CD4-positive, alpha-beta T cell treated with Interleukin-10 for 1 hour (primary cell): ENCODE measurements around the gene ADAMTS19.
"Not testable (repeated sequence)": the region's sequence is repeated elsewhere in the genome, so short reads cannot be mapped to it uniquely, and the experiment has no call there.

Experiments used
- DNase-seq: peaks from one replicate; pipeline ENCODE4 v3.0.0-alpha.2; 2020

ADAMTS19 gene, protein sequence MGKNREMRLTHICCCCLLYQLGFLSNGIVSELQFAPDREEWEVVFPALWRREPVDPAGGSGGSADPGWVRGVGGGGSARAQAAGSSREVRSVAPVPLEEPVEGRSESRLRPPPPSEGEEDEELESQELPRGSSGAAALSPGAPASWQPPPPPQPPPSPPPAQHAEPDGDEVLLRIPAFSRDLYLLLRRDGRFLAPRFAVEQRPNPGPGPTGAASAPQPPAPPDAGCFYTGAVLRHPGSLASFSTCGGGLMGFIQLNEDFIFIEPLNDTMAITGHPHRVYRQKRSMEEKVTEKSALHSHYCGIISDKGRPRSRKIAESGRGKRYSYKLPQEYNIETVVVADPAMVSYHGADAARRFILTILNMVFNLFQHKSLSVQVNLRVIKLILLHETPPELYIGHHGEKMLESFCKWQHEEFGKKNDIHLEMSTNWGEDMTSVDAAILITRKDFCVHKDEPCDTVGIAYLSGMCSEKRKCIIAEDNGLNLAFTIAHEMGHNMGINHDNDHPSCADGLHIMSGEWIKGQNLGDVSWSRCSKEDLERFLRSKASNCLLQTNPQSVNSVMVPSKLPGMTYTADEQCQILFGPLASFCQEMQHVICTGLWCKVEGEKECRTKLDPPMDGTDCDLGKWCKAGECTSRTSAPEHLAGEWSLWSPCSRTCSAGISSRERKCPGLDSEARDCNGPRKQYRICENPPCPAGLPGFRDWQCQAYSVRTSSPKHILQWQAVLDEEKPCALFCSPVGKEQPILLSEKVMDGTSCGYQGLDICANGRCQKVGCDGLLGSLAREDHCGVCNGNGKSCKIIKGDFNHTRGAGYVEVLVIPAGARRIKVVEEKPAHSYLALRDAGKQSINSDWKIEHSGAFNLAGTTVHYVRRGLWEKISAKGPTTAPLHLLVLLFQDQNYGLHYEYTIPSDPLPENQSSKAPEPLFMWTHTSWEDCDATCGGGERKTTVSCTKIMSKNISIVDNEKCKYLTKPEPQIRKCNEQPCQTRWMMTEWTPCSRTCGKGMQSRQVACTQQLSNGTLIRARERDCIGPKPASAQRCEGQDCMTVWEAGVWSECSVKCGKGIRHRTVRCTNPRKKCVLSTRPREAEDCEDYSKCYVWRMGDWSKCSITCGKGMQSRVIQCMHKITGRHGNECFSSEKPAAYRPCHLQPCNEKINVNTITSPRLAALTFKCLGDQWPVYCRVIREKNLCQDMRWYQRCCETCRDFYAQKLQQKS

DNA sequence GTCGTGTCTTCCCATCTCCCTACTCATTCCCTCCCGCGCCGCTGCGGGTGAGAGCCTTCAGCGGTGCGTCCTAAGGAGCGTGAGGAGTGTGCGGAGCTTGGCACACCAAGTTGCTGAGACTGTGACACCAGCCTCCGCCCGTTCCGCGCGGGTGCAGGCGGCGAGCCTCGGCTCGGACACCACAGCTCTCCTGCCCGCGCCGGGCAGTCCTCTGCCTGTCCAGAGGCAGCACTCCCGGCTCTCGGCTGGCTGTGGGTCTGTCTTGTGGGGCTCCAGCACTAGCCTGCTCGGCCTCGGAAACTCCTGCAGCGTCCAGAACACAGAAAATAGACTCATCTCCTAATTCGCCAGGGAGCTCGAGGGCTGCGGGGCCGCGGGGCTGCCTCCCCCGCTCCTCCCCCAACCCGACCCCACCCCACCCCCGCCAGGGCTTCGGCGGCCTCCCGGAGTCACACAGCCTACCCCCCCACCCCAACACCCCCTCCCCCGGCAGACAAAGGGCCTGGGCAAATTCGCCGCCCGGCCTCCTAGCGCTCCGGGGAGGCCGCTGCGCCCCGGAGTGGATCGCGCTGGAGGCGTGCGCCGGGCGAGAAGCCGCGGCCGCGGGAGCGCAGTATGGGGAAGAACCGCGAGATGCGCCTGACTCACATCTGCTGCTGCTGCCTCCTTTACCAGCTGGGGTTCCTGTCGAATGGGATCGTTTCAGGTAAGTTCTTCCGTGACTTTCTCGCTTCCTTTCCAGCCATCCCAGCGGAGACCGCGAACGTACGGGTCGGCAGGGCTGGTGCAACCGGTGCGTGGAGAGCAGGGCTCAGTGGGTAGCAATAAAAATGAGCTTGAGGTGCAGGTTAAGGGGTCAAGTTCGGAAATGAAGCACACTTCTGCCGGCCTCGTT lies at the start of gene ADAMTS19:
Gene ADAMTS19, plus strand, starts transcription at position 522 of the 895 bp plus-strand sequence. Its CDS starts 94 bp downstream, at position 616.
- DNase-seq = no peak

DNA sequence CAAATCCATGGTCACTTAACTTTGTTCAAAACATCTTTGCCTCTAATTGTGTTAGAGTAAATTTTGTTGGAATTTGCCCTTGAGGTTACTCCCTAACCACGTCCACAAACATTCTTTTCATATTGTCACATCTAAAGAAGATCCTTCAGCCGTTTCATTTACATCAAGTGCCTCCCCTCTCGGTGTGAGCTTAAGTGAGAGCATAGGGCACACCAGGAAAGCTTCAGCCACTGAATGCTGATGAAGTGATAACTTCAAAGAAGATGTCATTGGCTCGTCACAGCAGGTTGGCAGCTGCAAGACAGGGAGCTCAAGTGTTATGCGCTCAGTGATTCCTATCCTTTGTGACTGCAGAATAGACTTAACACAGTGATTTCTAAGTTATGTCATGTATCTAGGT lies 49.6 kb upstream of the ADAMTS19 start:
- no peak for DNase-seq

DNA sequence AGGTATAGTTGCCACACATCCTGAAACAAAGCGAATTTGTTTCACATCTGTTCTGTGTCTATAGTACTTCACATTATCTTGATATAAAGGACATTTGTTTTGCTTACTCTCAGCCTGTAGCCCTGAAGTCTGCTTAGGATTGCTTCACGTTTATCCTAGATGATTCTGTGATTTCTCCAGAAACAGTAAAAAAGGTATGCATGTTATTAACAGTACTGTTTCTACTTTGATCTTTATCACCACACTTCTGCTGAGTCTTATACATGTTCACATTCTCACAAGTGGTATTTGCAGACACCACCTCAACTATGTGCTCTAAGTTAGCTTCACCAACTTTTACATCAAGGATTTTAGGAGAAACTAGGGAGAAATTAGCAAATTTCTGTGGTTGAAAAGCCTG lies 47.4 kb upstream of the ADAMTS19 start:
- no peak for DNase-seq

DNA sequence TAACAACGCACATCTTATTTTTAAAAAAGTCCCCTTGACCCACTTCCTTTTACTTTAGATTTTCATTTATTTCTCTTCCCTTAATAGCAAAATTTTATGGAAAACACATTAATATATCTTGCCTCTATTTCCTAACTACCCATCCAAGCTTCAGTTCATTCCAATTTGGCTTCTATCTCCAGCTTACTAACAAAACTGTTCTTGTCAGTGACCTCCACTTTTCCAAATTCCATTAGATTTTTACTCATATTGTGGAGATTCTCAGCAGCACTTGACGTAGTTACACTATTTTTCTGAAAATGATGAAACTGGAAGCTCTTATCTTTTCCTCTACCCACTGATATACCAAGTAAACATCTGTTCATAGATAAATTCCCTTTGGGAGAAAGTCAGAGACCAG lies 46.5 kb upstream of the ADAMTS19 start:
- no peak for DNase-seq

DNA sequence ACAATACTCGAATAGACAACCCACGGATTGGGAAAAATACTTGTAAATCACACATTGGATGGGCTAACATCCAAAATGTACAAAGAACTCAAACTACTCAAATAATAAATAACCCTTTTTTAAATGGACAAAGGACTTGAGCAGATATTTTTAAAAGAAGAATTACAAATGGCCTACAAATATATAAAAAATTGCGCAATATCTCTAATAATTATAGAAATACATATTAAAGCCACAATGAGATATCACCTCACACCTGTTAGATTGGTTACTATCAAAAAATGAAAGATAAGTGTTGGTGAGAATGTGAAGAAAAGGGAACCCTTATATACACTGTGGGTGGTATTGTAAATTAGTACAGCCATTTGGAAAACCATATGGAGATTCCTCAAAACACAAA lies 40.8 kb upstream of the ADAMTS19 start:
- no peak for DNase-seq

DNA sequence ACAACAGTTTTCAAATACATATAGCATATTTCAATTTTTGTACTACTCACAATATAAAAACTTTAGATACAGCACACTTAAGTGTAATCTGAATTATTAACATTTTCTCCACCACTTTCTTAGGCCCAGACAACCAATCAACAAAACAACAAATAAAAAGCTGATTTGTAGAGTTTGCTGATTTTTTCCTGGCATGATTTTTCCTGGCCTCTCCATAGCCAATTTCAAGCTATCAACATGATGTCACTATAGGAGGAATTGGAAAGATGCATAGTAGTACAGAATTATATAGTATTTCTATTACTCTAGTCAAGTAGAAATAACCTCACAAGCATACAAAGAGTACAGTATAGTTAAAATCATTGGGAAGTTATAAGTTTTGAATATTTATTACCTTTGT lies 35.1 kb upstream of the ADAMTS19 start:
- DNase-seq = no peak

DNA sequence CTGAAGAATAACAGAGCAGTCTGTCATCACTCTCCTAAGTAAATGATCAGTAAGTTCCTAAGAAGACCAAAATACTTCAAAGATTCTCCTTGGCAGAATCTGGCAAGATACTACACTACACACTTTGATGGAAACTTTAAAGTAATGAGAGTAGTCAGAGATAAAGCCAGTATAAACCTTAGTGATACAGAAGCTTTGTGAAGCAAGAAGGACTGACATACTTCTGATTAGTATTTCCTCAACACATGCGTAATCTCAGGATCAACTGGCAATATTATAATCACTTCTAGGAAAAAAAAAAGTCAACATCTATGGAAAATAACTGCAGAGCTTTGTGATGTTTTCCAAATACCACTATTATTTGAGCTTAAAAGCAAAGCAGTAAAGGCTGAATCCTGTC lies 34.0 kb upstream of the ADAMTS19 start:
- no peak for DNase-seq

DNA sequence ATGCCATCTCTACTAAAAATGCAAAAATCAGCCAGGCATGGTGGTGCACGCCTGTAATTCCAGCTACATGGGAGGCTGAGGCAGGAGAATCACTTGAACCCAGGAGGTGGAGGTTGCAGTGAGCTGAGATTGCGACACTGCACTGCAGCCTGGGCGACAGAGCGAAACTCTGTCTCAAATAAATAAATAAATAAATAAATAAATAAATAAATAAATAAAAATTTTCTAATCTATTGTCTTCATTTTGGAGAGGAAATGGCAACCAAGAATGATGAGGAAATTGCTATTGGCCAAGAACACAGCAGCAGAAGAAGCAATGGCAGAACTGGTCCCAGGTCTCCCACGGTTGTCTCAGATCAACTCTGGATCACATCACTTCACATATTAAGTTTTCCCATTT lies 31.5 kb upstream of the ADAMTS19 start:
- DNase-seq = not testable (repeated sequence)

DNA sequence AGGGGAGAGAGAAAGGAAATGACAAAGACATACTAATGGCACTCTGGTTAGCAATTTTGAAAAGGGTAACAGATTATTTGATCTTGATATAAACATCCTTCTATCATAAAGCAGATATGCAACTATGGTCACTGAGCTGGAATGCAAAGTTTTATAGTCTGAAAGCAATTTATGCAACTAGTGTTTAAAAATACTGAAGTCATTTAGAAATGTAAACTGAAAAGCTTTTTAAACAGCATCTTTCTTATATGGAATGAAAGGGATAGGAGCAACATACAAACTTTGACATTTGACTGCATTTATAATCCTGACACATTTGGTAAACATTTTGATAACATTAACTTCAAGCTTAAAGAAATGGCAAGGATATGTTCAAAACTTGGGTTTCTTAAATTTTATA lies 28.7 kb upstream of the ADAMTS19 start:
- DNase-seq = no peak

DNA sequence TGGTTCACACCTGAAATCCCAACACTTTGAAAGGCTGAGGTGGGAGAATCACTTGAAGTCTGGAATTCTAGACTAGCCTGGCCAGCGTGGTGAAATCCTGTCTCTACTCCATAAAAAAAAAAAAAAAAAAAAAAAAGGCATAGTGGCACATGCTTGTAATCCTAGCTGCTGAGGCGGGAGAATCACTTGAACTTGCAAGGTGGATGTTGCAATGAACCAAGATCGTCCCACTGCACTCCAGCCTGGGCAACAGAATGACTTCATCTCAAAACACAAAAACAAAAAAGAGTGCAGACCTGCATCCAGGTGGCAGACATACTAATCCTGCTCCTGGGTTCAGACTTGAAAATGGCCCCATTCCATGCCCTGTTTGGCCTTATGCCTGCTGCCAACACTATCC lies 21.8 kb upstream of the ADAMTS19 start:
- DNase-seq = no peak

DNA sequence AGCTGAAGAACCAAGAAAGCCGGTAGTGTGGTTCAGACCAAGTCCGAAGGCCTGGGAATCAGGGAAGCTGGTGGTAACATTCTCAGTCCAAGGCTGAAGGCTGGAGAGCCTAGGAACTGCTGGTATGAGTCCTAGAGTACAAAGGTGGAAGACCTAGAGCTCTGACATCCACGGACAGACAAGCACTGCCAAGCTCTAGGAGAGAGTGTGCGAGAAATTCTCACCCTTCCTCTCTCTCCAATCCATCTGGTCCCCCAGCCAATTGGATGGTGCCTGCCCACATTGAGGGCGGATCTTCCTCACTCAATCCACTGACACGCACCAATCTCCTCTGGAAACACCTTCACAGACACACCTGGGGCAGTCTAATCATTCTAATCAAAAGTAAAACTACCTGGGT lies 19.7 kb upstream of the ADAMTS19 start:
- no peak for DNase-seq

DNA sequence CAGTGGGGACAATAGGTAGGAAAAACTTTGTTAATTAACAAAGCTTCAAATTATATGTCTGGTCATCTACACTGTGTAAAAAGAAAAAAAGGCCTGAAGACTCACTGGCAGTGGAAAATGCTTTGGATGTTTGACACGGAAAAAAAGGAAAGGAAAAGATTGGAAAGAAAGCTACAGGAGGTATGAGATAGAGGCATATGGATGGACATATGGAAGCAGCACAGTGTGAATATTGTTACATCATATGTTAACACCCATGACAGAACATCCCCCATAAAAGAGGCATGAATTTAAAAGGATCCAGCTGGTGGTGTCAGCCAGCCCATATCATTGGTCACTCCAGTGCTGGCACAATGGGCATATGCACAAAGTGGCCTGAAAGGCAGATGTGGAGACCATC lies 19.0 kb upstream of the ADAMTS19 start:
- no peak for DNase-seq

DNA sequence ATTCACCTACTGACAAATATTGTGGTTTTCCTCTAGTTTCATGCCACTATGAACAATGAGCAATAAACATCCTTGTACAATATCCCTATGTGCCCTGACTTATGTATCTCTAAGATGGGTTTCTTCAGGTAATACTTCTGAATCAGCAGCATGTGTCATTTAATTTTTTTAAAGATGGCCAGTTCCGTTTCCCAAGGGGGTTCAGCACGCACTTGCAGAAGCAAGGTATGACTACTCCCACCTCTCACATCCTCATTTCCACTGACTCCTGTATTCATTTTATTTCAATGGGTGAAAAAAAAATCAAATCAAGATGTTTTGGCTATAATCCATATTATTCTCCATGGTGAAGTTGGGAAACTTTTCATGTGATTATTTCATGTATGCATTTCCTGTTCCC lies 14.7 kb upstream of the ADAMTS19 start:
- DNase-seq = no peak

DNA sequence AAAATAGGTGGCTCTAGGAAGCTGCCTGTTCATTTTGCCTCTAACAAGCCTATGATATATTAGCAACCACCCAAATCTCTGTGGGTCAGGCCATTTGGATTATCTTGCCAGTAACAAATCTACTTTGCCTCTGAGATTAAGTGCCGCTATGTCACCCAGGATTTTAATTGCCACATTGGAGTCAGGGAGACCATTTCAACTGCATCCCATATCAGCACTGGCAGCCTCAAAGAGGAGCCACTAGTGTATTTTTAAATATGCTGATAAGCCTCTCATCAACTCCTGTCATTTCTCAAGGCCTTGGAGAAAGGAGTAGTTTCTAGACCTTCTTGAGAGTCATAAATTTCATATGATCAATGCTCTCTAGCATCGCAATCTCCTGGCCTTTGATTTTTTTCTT lies 12.1 kb upstream of the ADAMTS19 start:
- DNase-seq = no peak

DNA sequence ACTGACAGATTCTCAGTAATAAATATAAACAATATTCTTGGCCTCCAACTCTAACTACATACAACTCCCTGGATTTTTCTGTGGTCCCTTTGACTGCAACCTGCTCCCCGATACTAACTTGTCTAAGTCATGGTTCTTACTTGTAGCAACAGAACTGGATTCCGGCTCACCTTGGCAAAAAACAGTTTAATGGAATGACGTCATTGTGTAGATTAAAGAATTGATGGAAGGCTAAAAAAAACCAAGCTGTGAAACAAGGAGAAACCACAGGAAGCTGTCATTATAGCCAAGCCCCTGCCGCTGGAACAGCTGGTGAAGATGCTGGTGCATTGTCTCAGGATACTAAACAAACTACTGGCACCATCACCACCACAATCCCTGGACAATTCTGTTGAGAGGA lies 11.4 kb upstream of the ADAMTS19 start:
- DNase-seq = no peak

DNA sequence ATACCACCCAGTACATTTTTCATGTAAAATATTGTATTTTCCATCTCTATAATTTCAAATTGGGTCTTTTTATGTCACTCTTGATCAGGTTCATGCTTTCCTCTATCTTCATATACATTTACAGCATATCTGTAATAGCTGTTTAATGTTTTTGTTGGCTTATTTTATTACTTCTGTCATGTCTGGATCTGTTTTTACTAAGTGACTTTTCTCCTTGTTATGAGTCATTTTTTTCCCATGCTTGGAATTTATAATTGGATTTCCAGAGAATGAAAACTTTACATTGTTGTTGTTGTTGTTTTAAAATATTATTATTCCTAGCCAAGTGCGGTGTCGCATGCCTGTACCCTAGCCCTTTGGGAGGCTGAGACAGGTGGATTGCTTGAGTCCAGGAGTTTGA lies 5.6 kb upstream of the ADAMTS19 start:
- no peak for DNase-seq

DNA sequence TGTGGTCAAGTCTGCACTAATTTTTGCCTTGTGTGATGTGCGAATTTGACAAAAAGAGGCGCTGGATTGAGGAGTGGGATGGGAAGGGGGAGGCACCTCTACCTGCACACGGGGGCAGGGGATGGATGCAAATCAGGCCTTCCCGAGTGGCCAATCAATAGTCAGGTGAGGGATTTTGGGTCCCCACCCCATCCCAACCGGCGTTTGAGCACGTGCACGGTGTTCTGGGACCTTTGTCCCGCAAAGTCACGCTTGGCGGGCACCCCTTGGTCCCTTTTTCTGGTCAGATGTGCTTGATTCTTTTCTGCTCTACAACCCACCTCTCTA lies 685 bp upstream of the ADAMTS19 start:
- no peak for DNase-seq

DNA sequence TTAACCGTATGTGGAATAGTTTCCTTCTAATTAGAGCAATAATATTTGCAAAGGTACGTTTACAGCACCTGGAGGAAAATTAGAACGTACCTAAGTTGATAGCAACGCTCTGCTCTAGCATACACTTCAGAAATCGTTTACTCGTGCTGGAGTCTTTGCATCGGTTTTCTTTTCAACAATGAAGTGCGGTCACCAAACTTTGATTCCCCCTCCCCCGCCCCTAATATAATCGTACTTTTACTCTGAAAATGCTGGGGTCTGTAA lies 506 bp downstream of the ADAMTS19 start:
- DNase-seq = no peak

DNA sequence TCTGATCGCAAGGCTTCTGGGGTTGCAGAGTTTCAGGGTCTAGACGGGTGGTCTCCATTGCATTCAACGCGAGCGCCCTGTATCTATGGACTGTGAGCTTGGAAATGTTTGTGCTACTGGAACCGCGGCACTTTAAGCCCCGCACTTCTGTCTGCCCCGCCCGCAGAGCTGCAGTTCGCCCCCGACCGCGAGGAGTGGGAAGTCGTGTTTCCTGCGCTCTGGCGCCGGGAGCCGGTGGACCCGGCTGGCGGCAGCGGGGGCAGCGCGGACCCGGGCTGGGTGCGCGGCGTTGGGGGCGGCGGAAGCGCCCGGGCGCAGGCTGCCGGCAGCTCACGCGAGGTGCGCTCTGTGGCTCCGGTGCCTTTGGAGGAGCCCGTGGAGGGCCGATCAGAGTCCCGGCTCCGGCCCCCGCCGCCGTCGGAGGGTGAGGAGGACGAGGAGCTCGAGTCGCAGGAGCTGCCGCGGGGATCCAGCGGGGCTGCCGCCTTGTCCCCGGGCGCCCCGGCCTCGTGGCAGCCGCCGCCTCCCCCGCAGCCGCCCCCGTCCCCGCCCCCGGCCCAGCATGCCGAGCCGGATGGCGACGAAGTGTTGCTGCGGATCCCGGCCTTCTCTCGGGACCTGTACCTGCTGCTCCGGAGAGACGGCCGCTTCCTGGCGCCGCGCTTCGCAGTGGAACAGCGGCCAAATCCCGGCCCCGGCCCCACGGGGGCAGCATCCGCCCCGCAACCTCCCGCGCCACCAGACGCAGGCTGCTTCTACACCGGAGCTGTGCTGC lies 1.0 kb downstream of the ADAMTS19 start:
- no peak for DNase-seq

DNA sequence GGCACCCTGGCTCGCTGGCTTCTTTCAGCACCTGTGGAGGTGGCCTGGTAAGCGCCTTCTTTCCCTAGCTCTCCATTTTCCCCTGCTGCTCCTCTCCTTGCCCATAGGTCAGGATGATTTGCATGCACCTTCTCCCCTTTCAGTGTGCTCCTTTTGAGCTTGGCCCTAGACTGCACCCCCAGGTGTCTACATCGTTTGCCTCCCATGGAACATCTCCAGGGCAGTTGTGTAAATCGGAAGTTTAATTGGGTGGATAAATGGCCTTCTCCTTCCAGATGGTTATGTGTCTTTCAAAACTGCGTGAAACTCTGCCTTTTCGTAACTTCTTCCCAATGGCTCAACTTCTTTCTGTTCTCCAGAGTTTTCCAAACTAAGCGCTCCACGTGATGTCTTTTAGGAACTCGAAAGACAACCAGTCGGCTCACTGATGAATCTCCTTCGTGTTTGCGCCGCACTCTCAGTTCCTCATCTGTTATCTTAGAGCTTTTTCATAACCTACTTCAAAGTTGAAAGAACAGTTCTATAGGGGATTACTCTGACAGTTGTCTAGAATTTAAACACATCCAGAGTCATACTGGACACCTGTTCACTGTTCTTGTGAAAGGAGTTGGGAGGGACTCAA lies 1.7 kb downstream of the ADAMTS19 start:
- no peak for DNase-seq

DNA sequence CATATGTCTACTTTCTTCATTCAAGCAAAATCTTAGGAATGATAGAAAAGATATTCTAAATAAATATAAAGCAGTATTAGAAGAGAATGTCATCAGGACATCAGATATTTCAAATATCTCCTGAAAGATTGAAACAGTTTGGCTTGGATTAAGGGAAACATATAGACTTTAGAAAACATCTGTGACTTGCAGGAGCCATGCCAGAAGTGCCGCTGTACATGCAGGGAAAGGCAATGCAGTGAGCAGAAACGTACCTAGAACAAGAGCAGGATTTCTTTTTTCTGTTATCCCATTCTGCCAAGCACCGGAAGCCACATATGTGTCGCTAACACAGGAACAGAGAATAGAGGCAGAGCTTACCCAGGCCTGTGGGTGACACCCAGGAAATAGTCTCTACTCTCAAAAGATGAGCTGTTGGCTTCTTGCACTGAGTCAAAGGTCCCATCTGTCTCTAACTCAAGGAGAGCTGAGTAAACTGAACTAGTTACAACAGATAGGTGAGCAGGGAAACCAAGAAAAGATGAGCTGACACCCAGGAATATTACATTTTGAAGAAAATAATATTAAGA lies 5.8 kb downstream of the ADAMTS19 start:
- DNase-seq = no peak
